T-helper 9 cell (primary cell): ENCODE results near the gene ATXN3L.
"Not testable (repeated sequence)": the region's sequence is repeated elsewhere in the genome, so short reads cannot be mapped to it uniquely, and the experiment has no call there.

Experiments
- DNase-seq: peaks from one replicate; pipeline ENCODE4 v3.0.0-alpha.2; 2020

ATXN3L gene

GRCh38 chrX:13304052-13304451, 15.8 kb downstream of the ATXN3L start:
- no peak for DNase-seq

GRCh38 chrX:13303248-13303647, 16.6 kb downstream of the ATXN3L start:
- DNase-seq: not testable (repeated sequence)

DNA sequence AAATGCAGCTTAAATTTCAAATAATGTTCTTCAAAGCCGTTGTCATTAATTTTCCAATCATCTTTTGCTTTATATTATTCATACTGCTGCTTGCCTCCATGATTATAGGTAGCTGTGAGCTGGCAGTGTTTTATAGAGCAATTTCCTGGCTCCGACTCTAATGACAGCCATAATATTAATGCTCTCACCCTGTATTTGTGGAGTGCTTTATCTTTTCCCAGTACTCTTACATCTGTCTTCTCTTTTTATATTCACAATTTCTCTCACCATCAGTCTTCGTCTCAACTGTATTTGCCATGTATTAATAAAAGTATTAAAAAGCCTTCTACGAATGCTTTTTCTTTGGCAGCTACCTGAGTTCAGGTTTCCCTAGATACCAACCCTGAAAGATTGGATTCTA, 21.0 kb downstream of the ATXN3L start:
- DNase-seq: no peak

GRCh38 chrX:13295841-13296240, 24.0 kb downstream of the ATXN3L start:
- no peak for DNase-seq

DNA sequence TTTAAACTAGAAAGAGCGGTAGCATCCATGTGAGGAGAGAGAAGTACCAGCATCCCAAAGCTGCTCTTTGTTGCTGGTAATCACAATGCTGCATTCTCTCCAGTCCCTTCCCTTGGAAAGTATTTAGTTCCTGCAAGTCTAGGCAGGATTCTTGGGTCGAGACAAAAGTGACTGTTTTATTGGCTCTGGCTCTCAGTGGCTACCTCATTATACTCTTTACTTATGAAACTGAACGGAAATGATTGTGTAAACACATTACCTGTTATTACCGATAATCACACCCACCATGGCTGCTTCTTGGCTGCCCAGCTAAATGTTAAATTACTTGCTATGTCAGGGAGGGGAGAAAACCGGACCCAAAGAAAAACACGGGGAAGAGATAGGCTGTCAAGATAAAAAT, 26.2 kb downstream of the ATXN3L start:
- DNase-seq: no peak

DNA sequence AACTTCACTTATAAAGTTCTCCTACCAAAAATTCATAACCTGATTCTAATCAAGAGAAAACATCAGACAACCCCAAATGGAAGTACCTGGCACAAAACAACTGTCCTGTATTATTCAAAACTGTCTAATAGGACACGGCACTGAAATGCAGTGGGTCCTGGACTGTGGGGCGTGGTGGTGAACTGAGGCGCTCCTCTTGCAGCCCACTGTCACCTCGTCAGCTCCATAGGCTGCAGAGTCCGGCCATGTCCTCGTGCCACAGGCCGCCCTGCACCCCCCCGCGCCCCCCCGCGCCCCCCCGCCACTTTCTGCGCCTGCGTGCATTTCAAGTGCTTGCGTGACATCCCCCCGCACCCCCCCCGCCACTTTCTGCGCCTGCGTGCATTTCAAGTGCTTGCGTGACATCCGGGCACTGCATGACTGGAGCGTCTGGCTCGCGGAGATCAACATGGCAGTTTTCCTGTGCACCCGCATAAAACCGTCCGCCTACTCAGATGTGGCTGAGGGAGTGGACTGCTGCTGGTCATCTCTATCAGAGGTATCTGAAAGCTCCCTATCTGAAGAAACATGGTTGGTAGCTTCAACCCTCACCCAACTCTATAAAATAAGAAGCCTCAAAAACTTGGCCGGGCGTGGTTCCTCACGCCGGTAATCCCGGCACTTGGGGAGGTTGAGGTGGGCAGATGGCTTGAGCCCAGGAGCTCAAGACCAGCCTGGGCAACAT, 28.8 kb downstream of the ATXN3L start:
- DNase-seq: no peak

DNA sequence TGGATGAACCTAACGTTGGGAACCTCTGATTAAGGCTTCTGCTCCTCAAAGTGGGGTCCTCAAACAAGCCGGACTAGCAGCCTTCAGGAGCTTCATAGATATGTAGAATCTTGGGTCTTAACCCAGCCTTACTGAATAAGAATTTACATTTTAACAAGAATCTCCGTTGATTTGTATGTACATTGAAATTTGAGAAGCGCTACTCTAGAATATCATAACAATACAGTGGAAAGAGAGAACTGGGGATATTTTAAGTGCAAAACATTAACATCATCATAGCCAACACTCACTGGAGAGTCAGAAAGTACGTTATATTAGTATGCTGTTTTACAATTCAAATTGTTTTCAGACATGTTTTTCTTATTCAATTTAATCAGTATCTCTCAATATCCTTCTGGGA, 31.2 kb downstream of the ATXN3L start:
- no peak for DNase-seq

GRCh38 chrX:13287816-13288215, 32.0 kb downstream of the ATXN3L start:
- no peak for DNase-seq

GRCh38 chrX:13285693-13286092, 34.2 kb downstream of the ATXN3L start:
- no peak for DNase-seq

DNA sequence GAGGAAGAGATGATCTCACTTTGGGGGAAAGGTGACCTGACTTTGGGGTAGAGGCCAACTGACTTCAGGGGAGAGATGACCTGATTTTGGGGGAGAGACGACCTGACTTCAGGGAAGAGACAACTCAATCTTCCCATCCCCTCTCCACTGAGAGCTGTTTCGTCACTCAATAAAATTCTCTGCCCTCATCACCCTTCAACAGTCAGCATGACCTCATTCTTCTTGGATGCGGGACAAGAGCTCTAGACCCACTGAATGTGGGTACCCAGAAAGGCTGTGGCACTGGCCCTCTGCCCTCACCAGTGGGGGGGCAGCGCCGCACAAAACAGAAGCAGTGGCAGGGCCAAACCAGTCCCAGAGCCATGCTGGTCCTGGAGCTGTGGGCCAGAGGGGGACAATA, 34.6 kb downstream of the ATXN3L start:
- DNase-seq: no peak

DNA sequence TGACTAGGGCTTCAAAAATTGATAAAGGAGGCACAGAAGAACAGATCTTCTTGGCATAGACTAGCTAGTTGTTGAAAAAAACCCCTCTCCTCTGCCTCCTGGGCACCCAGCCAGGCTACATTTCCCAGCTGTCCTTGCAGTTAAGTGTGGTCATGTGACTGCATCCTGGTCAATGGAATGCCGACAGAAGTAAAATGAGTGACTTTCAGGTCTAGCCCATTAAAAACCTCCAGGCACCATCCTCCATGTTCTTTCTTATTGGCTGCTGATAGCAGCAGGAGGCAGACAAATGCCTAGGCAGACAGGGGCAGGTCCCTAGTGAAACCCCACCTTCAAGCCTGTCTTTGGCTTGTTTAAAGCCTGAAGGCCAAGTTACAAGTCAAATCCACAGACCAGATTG, 35.3 kb downstream of the ATXN3L start:
- no peak for DNase-seq

DNA sequence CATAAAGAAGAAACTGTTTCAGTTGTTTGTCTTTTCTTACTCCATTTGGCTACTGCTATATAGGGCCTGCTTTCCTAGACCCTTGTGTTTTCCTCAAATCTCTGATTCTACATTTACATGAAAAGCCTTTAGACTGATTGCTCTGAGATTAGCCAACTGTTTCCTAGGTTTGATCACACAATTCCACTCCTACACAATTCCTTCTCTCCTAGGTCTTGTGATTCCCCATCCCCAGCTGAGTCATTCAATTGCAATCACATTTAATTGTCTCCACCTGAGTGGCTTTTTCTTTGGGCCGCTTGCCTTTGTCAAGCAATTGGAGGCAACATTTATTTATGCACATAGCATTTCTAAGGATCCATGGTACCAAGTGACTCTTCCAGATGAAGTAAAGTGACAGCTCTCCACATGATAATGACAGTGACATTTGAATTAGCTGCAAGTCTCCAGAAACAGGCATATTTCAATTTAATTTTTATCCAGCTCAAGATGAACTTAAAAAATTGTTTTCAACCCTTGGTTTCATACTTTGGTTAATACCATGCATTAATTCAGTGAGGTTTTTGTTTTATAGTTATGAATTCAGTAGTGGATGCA, 35.8 kb downstream of the ATXN3L start:
- DNase-seq: no peak

GRCh38 chrX:13283512-13283911, 36.3 kb downstream of the ATXN3L start:
- no peak for DNase-seq

DNA sequence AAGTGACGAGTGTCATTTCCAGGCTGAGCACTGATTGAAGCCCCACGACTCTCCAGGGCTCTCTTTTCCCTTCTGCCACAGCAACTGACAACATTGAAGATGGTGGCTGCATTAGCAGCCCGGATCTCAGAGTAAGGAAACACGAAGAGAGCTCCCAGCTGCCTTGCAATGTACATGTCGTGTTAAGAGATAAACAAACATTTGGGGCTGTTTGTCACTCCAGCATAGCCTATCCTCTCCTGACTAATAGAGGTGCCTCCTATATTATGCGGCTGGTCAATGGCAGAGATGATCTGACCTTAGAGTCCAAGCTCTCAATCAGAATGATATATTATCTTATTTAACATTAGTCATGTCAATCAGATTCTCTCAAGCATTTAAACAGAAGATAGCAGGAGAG, 38.6 kb downstream of the ATXN3L start:
- no peak for DNase-seq

GRCh38 chrX:13279279-13280018, 40.4 kb downstream of the ATXN3L start:
- DNase-seq: no peak

DNA sequence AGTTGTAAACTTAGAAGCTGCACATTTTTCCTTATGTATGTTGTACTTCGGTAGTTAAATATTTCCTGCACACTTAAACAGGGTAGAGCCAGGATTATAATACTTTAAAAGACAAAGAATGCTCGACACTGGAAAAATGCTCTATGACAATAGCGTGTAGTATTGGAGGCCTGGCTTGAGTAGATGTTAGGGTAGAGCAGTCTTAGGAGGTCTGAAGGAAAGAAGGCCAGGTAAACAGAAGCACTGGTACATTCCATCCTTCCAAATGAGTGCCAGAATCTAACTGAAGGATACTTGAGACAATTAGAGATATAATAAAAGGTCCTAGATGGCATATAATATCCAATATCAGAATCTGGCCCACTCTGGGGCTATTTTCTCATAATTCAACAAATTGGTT, 42.3 kb downstream of the ATXN3L start:
- DNase-seq: no peak

DNA sequence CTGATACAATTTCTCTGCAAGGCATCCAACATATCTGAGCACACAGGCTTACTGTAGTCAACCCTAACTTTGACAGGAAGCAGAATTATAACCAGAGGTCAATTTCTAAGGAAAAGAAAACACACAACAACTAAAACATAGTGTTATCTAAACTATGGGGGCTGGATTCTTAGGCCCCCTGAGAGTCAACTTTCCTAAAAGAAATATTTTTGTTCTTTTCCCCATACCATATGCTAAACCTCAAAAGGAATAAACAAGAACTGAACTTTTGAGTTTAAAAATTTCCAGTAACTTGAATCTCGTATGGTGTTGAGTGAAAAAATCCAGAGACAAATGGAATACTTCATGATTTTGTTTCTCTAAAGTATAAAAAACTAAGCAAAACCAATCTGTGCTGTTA, 42.9 kb downstream of the ATXN3L start:
- DNase-seq: no peak

GRCh38 chrX:13275031-13275430, 44.8 kb downstream of the ATXN3L start:
- no peak for DNase-seq

DNA sequence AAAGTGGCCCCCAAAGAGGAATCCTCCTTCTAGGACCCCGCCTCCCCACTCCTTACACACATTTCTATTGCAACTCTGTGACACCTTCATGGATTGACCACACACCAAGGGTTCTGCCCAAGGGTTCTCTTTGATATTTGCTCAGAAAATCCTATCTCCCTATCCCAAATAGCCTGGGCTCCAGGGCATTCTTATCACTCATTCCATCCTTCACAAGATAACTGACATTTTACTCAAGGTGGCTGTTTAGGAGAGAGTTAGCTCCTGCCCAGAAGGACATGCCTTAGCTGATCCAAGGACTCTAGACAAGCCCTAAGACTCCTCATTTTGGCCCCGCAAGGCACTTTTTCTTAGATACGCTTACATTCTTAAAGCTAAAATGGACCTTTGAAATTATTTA, 47.4 kb downstream of the ATXN3L start:
- DNase-seq: no peak

DNA sequence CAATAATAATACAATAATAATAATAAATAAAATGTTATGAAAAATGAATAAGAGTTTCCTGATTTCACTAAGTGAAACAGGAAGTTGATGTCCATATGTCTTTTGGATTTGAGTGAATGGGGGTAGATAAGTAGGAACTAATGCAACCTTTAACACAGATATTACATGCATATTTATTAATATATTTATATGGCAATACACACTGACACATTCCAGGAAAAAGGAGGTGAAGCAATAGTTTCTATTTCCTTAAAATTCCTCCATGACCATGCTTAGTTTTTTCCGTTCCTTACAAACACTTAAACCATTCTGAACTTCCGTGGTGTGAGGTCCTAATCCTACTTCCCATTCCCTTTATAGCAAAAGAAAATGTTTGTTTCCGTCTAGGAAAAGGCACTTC, 48.3 kb downstream of the ATXN3L start:
- no peak for DNase-seq

DNA sequence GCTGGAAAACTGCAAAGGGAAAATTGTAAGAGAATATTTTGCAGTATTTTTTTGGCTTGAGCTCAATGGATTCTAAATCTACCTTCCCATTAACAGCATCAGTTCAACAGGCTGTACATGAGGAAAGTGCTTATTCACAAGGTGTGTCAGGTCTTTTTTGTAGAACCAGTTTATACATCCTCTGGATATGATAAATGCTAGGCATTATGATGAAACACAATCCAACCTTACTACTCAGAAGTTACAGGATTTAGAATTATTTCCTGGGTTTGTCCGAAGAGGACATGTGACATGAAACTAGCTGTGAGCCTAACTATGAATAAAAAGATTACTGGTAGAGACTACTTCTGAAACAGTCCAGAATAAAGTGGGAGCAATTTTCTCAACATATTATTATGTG, 49.5 kb downstream of the ATXN3L start:
- no peak for DNase-seq

- DNase-seq: no peak
These were observed 51.0 kb downstream of the ATXN3L start for GRCh38 chrX:13268874-13269273.
